ENCODE data around the gene ZNF836. TPM values are rescaled to one million over a fixed set of nuclear protein-coding genes. Genes with fewer than 3 reads are reported as not detected.
A peak's percentile ranks its signal among the peaks of the same experiment; 100 is the strongest.

Gene ZNF836
- total RNA-seq, 2 experiments from 2014 or later, result 8.2 to 12.8 TPM

DNA sequence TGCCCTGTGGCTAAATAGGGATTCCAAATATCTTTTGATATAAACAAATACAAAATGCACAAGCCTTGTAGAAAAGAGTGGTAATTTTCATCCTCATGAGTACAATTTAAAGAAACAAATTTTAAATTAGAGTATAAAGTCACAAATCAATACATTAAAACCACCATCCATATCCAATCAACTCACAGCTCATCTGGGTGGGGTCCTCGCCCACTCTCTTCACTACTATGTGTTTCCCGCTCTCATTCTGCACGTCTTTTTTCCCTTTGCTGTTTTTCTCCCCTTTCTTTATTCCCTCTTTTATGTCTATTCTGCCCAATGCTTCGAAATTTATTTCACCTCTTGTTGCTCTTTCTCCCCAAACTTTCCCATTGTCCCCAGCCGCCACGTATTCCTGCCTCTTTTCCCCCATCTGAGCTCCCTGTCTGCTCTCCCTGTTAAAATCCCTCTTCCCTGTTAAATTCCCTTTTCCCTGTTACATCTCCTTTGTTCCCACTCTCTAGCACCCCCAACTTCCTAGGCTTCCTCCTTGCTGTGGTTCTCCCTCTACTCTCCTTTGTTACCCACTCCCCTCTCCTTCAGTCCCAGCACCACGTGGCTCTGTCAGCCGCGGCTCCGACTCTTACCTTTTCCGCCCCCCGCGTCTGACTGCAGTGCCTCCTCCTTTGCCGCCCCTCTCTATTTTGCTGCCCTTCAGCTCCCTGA is 33.0 kb downstream of the ZNF836 start:
- no peaks in the 10 kb centered on the region for H3K27me3 Mint-ChIP-seq
- intact Hi-C loops (cut with micrococcal nuclease), result no loop called here
- CTCF ChIA-PET, result interaction anchor here (0.6 to 2.7 kb wide), 6 partner anchors 33 to 194 kb away, joined by 3 to 21 read pairs (median 3); partner anchors contain the start of genes PPP2R1A and ZNF836
- POLR2A ChIA-PET, result no interaction called here
- DNase-seq, result peak; percentile 34
- H3K9me3 Mint-ChIP-seq, result peaks cover 26% of the 10 kb centered on the region
- H3K4me1 Mint-ChIP-seq (ENCODE audit: low read depth), result peaks cover 22% of the 10 kb centered on the region
- peak overlapping the region; percentile 92 for H3K4me3 Mint-ChIP-seq
- H3K36me3 Mint-ChIP-seq, result peaks cover 26% of the 10 kb centered on the region
- H3K27ac Mint-ChIP-seq, result peak overlapping the region; percentile 95

DNA sequence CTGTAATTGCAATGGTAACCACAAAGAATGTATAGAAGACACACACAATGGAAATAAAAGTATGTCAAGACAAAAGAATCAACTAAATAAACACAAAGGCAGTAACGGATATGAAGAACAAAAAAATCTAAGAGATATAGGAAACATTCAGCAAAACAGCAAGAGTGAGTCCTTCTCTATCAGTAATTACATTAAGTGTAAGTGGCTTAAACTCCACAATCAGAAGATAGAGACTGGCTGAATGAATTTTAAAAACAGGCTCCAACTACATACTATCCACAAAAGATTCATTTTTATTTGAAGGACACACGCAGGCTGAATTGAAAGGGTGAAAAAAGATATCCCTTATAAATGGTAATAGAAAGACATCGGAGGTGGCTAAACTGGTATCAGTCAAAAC is 51.1 kb downstream of the ZNF836 start:
- no peaks in the 10 kb centered on the region for H3K27me3 Mint-ChIP-seq
- intact Hi-C loops (cut with micrococcal nuclease), result no loop called here
- CTCF ChIA-PET, result no interaction called here
- H3K36me3 Mint-ChIP-seq, result peaks cover 95% of the 10 kb centered on the region
- no peaks in the 10 kb centered on the region for H3K4me1 Mint-ChIP-seq (ENCODE audit: low read depth)
- no peak overlapping the region for H3K27ac Mint-ChIP-seq
- DNase-seq, result no peak
- H3K4me3 Mint-ChIP-seq, result no peak overlapping the region
- H3K9me3 Mint-ChIP-seq, result peaks cover 91% of the 10 kb centered on the region
- POLR2A ChIA-PET, result no interaction called here

DNA sequence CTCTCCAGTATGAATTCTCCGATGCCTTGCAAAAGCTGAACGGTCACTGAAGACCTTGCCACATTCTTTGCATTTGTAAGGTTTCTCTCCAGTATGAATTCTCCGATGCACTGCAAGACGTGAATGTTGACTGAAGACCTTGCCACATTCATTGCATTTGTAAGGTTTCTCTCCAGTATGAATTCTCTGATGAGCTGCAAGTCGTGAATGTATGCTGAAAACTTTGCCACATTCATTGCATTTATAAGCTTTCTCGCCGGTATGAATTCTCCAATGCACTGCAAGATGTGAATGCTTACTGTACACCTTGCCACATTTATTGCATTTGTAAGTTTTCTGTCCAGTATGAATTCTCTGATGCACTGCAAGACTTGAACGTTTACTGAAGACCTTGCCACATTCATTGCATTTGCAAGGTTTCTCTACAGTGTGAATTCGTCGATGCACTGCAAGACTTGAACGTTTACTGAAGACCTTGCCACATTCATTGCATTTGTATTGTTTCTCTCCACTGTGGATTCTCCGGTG is 55.8 kb downstream of the ZNF836 start:
- intact Hi-C loops (cut with micrococcal nuclease), result no loop called here
- peaks cover 95% of the 10 kb centered on the region for H3K9me3 Mint-ChIP-seq
- no peak overlapping the region for H3K4me3 Mint-ChIP-seq
- ChIA-PET POLR2A (no interaction called here), CTCF (no interaction called here)
- H3K4me1 Mint-ChIP-seq (ENCODE audit: low read depth), result no peaks in the 10 kb centered on the region
- peaks cover 77% of the 10 kb centered on the region for H3K36me3 Mint-ChIP-seq
- H3K27me3 Mint-ChIP-seq, result no peaks in the 10 kb centered on the region
- H3K27ac Mint-ChIP-seq, result no peak overlapping the region
- no peak for DNase-seq

DNA sequence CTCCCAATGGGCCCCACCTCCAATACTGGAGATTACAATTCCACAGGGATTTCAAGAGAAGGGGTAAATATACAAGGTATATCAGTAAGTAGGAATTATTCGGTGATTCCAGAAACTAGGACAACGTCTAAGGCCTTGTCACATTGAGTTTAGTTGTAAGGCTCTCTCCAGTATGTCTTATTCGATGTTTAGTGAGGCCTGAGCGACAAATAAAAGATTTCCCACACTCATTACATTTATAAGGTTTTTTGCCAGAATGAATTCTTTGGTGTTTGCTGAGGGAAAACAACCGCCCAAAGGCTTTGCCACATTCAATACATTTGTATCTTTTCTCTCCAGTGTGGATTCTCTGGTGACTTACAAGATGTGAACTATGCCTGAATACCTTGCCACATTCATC is 56.7 kb downstream of the ZNF836 start:
- no peak overlapping the region for H3K27ac Mint-ChIP-seq
- no peaks in the 10 kb centered on the region for H3K4me1 Mint-ChIP-seq (ENCODE audit: low read depth)
- H3K36me3 Mint-ChIP-seq, result peaks cover 75% of the 10 kb centered on the region
- H3K27me3 Mint-ChIP-seq, result no peaks in the 10 kb centered on the region
- POLR2A ChIA-PET, result no interaction called here
- no peak for DNase-seq
- CTCF ChIA-PET, result no interaction called here
- H3K9me3 Mint-ChIP-seq, result peaks cover 95% of the 10 kb centered on the region
- intact Hi-C loops (cut with micrococcal nuclease), result no loop called here
- no peak overlapping the region for H3K4me3 Mint-ChIP-seq

DNA sequence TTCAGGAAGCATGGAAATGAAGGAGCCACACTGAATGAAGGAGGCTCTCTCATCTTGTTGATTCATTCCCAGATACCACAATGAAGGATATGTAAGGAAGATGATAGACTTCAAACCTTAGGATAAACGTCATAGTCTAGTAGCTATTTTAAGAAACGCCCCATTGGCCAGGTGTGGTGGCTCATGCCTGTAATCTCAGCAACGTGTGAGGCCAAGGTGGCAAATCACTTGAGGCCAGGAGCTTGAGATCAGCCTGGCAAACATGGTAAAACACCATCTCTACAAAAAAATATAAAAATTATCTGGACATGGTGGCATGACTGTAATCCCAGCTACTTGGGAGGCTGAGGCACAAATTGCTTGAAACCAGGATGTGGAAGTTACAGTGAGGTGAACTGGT is 58.8 kb downstream of the ZNF836 start:
- H3K27ac Mint-ChIP-seq, result no peak overlapping the region
- intact Hi-C loops (cut with micrococcal nuclease), result no loop called here
- no peak overlapping the region for H3K4me3 Mint-ChIP-seq
- H3K9me3 Mint-ChIP-seq, result peaks cover 92% of the 10 kb centered on the region
- no peak for DNase-seq
- peaks cover 61% of the 10 kb centered on the region for H3K36me3 Mint-ChIP-seq
- ChIA-PET CTCF (no interaction called here), POLR2A (no interaction called here)
- no peaks in the 10 kb centered on the region for H3K4me1 Mint-ChIP-seq (ENCODE audit: low read depth)
- H3K27me3 Mint-ChIP-seq, result no peaks in the 10 kb centered on the region

DNA sequence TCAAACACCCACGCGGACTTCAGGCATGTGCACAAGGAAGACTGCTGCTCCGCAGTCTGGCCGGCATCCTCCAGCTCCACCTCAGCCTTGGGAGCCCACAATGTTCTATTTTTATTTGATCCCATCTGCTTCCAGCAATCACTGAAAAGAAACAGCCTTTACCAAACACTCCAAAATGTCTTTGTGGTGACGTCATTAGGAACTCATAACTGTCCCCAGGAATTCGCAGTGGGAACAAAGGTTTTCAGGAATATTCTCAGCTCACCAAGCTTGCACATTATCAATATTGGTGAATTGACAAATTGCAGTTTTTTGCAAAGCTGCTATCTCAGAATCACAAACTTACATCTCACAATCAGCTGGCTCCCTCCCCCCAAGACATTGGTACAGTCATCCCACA is 60.6 kb downstream of the ZNF836 start:
- H3K9me3 Mint-ChIP-seq, result peaks cover 88% of the 10 kb centered on the region
- no peak for DNase-seq
- peaks cover 51% of the 10 kb centered on the region for H3K36me3 Mint-ChIP-seq
- H3K4me3 Mint-ChIP-seq, result no peak overlapping the region
- POLR2A ChIA-PET, result no interaction called here
- H3K4me1 Mint-ChIP-seq (ENCODE audit: low read depth), result no peaks in the 10 kb centered on the region
- CTCF ChIA-PET, result no interaction called here
- intact Hi-C loops (cut with micrococcal nuclease), result no loop called here
- no peak overlapping the region for H3K27ac Mint-ChIP-seq
- H3K27me3 Mint-ChIP-seq, result no peaks in the 10 kb centered on the region

Other genes with a start within 250 kb of the ZNF836 start
- 1 to 10 TPM; 3.2 to 4.6 TPM for gene ZNF613, start 244.1 kb downstream of the ZNF836 start, total RNA-seq
- gene ZNF350, start 184.8 kb downstream of the ZNF836 start, total RNA-seq, result 1 to 10 TPM; 6.9 to 8.1 TPM
- gene ZNF615, start 163.4 kb downstream of the ZNF836 start, total RNA-seq, result 1 to 10 TPM; 7.5 to 7.8 TPM
- gene ZNF614, start 143.2 kb downstream of the ZNF836 start, total RNA-seq, result 1 to 10 TPM; 7.2 TPM
- gene ZNF432, start 122.8 kb downstream of the ZNF836 start, total RNA-seq, result 1 to 10 TPM; 8.3 to 8.8 TPM
- 10 to 100 TPM; 14.5 to 17.0 TPM for gene ZNF841, start 75.9 kb downstream of the ZNF836 start, total RNA-seq
- gene ZNF616, start 31.7 kb downstream of the ZNF836 start, total RNA-seq, result 10 to 100 TPM; 10.5 to 11.6 TPM
- 100 to 1,000 TPM; 224 to 229 TPM for gene PPP2R1A, start 18.4 kb upstream of the ZNF836 start, total RNA-seq
- 10 to 100 TPM; 21.6 to 23.2 TPM for gene ZNF766, start 98.0 kb upstream of the ZNF836 start, total RNA-seq
- 1 to 10 TPM; 3.4 to 4.1 TPM for gene ZNF480, start 125.5 kb upstream of the ZNF836 start, total RNA-seq
- gene ZNF610, start 164.6 kb upstream of the ZNF836 start, total RNA-seq, result 1 to 10 TPM; 1.7 to 2.1 TPM
- 1 to 10 TPM; 8.2 to 8.3 TPM for gene ZNF880, start 198.3 kb upstream of the ZNF836 start, total RNA-seq
- 1 to 10 TPM; 4.4 to 8.1 TPM for gene ZNF528, start 226.2 kb upstream of the ZNF836 start, total RNA-seq